Ishikawa (cell line): ENCODE measurements around the gene ATP5PF.

Source experiments
- CEBPB ChIP-seq: IDR thresholded peaks from 2 replicates; pipeline ENCODE4 v1.6.1; 2012
- EGR1 ChIP-seq: IDR thresholded peaks from 2 replicates; pipeline ENCODE4 v1.6.1; 2012
- EP300 ChIP-seq: IDR thresholded peaks from 2 replicates; pipeline ENCODE4 v1.6.1; 2012; ENCODE audit warnings: borderline replicate concordance
- FOXM1 ChIP-seq: IDR thresholded peaks from 2 replicates; pipeline ENCODE4 v1.6.1; 2012; ENCODE audit warnings: low read depth, borderline replicate concordance
- NFIC ChIP-seq: IDR thresholded peaks from 2 replicates; pipeline ENCODE4 v1.6.1; 2012
- RAD21 ChIP-seq: IDR thresholded peaks from 2 replicates; pipeline ENCODE4 v1.6.1; 2012; ENCODE audit warnings: low read depth
- REST ChIP-seq: IDR thresholded peaks from 2 replicates; pipeline ENCODE4 v1.6.1; 2012; ENCODE audit warnings: low read depth, mild to moderate bottlenecking
- TCF12 ChIP-seq: IDR thresholded peaks from 2 replicates; pipeline ENCODE4 v1.6.1; 2012; ENCODE audit warnings: low read depth
- YY1 ChIP-seq: IDR thresholded peaks from 2 replicates; pipeline ENCODE4 v1.6.1; 2012; ENCODE audit warnings: low read depth
- ZBTB7A ChIP-seq: IDR thresholded peaks from 2 replicates; pipeline ENCODE4 v1.6.1; 2012; ENCODE audit warnings: low read depth

- TF ChIP-seq NFIC (no peak), CEBPB (no peak), YY1 (no peak), REST (no peak), FOXM1 (no peak), TCF12 (no peak), ZBTB7A (no peak), EP300 (no peak), RAD21 (no peak), EGR1 (no peak)
Observed at GRCh38 chr21:25687787-25688186, 46.9 kb downstream of the ATP5PF start.
